GM19328 (cell line): ENCODE data around the gene WDPCP.
A peak's percentile ranks its signal among the peaks of the same experiment; 100 is the strongest.
"Not testable (repeated sequence)": the region's sequence is repeated elsewhere in the genome, so short reads cannot be mapped to it uniquely, and the experiment has no call there.

Source experiments
- ATAC-seq: cut with Tn5 transposase; IDR thresholded peaks from one replicate; pipeline ENCODE4 v1.9.1; 2021; ENCODE audit warnings: mild to moderate bottlenecking, moderate library complexity; ENCODE audit not compliant: unreplicated experiment

The WDPCP gene

DNA sequence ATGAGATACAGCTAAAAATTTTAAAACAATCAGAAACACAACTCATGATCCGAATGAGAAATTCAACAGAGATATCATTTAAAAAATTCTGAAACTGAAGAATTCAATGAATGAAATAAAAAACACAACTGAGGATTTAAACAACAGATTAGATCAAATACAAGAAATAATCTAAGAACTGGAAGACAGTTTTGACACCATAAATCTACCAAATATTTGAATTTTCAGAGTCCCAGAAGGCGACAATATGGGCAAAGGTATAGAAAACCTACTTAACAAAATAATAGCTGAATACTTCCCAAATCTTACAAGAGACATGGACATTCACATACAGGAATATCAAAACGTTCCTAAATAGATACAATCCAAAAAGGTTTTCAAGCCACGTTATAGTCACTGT is 315.7 kb downstream of the WDPCP start:
- ATAC-seq: no peak

DNA sequence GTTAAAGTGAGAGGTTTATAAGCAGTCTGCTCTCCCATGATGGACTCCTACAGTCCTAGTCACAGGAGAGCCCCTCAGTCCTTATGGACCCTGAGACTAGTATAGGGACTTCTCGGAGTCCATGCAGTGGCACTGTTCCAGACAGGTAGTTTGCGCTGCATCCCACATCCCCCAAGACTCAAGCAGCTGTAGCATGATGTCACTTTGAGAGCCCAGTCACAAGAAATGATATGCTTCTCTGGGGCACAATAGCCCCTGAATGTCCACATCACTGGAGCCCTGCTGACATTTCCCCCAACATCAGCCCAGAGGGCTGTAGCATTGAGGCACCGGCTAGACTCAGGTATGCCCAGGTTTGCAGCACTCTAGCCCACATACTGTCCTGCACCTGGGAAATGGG is 317.6 kb downstream of the WDPCP start:
- ATAC-seq: no peak

DNA sequence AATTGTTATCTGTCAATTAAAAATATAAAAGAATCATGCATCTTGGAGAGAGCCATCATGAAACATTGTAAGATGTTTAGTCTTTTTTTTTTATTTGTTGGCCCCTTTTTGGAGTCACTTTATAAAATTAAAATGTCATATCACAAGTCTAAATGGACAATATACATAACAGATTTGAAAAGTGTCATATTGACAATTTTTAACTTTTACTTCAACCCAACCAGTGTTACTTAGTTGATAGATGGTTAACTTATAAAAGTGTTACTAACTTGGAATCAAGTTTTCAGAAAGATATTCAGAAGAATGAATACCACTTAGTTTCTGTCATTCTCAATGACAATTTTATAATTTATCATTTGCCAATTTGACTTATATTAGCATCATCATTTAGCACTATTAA is 319.3 kb downstream of the WDPCP start:
- ATAC-seq: no peak

- no peak for ATAC-seq
Observed at GRCh38 chr2:63261137-63261621, 327.1 kb downstream of the WDPCP start.

- no peak for ATAC-seq
Observed at GRCh38 chr2:63257473-63257872, 330.8 kb downstream of the WDPCP start.

DNA sequence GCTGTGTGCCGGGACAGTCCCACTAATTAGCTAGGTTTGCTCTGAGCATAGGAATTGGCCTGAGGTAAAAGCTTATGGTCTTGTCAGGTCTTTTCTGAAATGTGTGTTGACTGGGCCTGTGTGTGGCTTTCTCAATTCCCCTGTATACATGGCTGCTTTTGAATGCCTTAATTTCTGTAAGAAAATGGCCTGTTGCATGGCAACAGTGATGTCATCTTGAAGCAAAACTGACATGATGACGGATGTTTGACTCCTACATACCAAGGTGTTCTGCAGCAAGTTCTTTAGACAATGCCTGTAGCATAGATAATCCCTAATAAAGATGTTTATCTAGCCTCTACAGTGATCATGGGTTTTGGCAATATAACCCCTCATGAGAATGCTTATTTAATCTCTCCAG is 339.1 kb downstream of the WDPCP start:
- no peak for ATAC-seq

- ATAC-seq: no peak
Observed at GRCh38 chr2:63242747-63243146, 345.5 kb downstream of the WDPCP start.

DNA sequence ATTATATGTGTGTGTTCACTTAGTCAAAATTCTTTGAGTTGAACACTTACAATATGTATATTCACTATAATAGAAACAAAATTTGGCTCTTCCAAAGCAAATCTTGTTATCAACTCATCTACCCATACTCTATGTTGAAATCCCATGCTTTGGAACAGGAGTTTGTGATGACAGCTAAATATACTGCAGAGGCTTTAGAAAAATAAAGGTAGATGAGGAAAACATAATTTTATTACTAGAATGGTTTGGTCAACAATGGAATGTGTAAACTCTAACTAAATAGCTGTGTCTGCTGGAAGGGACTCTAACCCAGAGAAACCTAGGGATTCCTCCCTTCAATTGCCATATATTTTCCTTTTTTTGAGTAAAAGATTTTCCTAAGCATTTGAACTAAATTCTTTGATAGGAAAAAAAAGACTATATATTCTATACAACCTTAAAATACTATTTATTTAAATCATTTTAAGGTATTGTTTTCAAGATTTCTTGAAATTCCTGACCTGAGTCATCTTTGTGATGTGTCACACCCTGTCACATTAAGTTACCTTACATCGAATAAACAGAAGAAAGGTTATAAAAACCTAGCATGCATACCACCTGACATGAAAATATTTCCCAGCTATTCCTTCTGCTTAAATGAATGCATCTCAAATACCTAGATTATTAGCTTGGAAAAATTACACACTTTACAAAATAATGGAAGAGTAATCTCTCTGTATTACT is 362.2 kb downstream of the WDPCP start:
- no peak for ATAC-seq

- ATAC-seq: no peak
Observed at GRCh38 chr2:63218800-63219526, 369.3 kb downstream of the WDPCP start.

GRCh38 chr2:63195310-63195709 is 393.0 kb downstream of the WDPCP start:
- no peak for ATAC-seq

DNA sequence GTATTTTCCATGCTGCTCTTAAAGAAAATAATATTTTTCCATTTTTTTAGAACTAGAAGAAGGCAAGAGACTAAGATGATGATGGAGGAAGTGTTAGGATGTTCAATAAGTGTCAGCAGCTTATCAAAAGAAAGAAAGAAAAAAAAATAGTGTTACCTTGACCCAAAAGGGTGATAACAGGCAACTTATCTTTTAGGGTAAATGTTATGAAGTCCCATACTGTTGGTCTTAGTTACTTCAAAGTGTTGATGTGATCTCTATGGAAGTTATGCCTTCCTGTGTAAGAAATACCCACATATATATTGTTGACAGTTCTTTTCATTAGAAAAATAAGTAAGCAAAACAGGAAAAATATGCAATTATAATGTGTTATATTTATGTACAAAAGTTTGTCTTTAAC is 394.1 kb downstream of the WDPCP start:
- no peak for ATAC-seq

- no peak for ATAC-seq
Observed at GRCh38 chr2:63192889-63193774, 395.1 kb downstream of the WDPCP start.

GRCh38 chr2:63192169-63192888 is 395.9 kb downstream of the WDPCP start:
- ATAC-seq: no peak

GRCh38 chr2:63189026-63189425 is 399.3 kb downstream of the WDPCP start:
- peak; percentile 67 for ATAC-seq

- ATAC-seq: no peak
Observed at GRCh38 chr2:63186331-63186730, 401.9 kb downstream of the WDPCP start.

- ATAC-seq: no peak
Observed at GRCh38 chr2:63163161-63163820, 425.0 kb downstream of the WDPCP start.

DNA sequence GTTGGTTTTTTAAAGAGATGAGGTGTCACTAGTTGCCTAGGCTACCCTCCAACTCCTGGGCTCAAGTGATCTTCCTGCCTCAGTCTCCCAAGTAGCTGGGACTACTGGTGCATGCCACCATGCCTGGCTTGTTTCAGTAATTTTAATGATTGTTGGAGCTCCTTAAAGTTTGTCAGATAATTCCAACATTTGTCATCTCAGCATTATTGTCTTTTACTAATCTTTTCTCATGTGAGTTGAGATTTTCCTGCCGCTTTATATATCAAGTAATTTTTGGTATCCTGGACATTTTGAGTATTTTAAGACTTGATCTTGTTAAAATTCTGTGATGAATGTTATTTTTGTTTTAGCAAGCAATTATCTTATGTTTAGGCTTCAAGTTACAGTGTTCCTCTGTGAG is 429.0 kb downstream of the WDPCP start:
- no peak for ATAC-seq

DNA sequence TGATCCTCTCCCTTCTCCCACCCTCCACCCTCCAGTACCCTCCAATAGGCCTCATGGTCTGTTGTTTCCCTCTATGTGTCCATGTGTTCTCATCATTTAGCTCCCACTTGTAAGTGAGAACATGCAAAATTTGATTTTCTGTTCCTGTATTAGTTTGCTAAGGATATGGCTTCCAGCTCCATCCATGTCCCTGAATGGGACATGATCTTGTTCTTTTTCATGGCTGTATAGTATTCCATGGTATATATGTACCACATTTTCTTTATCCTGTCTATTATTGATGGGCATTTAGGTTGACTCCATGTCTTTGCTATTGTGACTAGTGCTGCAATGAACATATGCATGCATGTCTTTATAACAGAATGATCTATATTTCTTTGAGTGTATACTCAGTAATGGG is 451.6 kb downstream of the WDPCP start:
- ATAC-seq: not testable (repeated sequence)

DNA sequence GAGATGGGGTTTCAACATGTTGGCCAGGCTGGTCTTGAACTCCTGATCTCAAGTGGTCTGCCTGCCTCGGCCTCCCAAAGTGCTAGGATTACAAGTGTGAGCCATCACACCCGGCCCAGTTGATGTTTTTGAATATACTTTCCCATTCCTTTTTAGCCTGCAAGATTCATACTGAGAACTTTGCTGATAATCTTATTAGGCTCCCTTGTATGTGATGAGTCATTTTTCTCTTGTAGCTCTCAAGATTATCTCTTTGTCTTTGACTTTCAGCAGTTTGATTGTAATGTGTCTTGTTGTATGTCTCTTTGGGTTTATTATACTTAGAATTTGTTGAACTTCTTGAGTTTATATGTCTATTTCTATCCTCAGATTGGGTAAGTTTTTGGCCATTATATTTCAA is 456.3 kb downstream of the WDPCP start:
- no peak for ATAC-seq

DNA sequence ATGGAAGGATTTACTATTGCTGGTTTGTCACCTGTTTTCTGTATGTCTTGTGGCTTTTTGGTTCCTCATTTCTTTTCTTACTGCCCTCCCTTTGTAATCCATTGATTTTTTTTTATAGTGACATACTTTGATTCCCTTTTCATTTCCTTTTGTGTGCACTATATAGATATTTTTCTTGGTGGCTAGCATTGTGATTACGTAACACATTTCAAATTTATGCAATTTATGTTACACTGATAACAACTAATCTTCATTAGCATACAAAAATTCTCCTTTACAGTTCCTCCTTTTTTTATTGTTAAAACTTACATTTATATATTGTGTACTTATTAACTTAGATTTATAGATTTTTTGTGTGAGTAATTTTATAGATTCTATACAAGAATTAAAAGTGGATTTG is 457.1 kb downstream of the WDPCP start:
- no peak for ATAC-seq
